ENCODE measurements around the gene HECW1.

GRCh38 chr7:43540471-43540870, 428.0 kb downstream of the HECW1 start:
- TF ChIP-seq CTCF (conservative IDR thresholded peaks at IDR 0.05; ENCODE audit: low read depth in 2 of 2) (no peak), EZH2 (IDR thresholded peaks at IDR 0.05; ENCODE audit: low read depth, unreplicated experiment) (no peak), POLR2AphosphoS5 (IDR thresholded peaks at IDR 0.05; ENCODE audit: low read depth) (no peak), REST (IDR thresholded peaks at IDR 0.05; ENCODE audit: unreplicated experiment) (no peak), CREB1 (CRISPR knock-in tag; IDR thresholded peaks at IDR 0.05; ENCODE audit: low read depth) (no peak), ZNF114 (CRISPR knock-in tag; IDR thresholded peaks at IDR 0.05) (no peak), EZH2phosphoT487 (IDR thresholded peaks at IDR 0.05; ENCODE audit: unreplicated experiment) (no peak), JUNB (IDR thresholded peaks at IDR 0.05; ENCODE audit: unreplicated experiment) (no peak)
